Measurements from ENCODE around the gene RAB11FIP3.
A peak's percentile ranks its signal among the peaks of the same experiment; 100 is the strongest.

RAB11FIP3 gene

DNA sequence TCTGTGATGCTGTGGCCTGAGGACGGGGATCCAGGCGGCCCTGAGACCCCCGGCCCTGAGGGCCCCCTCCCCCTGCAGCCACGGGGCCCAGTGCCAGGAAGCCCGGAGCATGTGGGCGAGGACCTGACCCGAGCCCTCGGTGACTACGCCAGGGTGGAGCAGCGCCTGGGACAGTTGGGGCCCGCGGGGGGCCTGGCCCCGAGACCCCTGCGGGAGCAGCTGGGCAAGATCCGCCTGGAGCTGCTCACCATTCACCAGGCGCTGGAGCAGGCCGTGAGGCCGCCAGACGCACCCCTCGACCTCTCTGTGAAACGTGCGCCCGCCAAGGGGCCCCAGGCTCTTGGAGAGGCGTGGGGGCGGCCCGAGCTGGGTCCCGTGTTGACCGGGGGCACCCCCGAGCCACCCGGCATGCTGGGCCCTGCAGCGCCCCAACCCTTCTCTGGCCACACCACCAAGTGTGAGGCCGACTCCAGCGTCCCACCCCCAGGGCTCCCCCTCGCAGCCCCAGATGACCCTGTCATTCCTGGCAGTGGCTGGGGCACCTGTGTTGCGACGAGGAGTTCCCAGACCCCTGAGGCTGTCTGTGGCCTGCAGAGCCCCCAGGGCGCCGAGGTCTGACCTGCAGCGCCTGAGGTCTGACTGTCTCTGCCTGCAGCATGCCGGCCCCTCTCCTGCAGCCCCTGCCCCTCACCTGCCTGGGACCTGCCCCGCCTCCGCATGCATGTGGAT lies 139.4 kb downstream of the RAB11FIP3 start:
- no peak overlapping the region for H3K4me3 ChIP-seq (ENCODE audit: low read depth, low read length)

DNA sequence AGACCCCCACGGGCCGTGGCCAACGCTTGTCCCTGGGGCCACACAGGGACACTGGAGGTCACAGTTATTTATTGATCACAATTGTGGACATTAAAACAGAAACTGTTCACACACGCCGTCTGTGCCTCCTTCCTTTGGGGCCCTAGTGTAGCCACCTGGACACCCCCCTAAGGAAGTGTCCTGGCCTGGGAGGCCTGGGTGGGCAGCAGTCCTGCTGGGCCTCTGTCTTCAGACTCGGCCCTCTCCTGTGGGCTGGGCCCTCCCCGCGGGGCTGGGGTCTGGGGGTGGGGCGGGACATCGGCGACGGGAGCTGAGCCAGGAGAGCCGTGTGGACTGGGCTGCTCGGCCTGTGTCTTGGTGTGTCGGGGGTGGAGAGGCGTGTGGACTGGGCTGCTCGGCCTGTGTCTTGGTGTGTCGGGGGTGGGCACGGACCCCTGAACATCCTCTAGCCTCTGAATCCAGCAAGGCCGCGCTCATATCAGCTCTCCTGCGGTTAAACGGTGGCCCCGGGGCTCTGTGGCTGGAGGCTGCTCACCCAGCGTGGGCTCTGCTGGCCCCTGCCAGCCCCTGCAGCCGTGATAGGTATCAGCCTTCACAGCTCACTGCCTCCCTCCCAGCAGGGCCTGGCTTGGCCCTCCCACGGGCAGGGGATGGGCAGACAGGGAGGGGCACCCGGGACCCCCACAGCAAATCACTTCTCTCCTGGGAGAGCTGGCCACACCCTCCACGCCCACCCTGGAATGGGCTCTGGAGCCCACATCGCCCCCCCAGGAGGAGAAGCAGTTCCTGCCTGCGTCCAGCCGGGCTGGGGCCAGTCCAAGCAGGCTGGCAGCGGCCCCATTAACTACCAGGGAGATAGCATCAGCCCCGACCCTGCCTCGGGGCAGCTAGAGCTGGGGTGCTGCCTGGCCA lies 140.2 kb downstream of the RAB11FIP3 start:
- H3K4me3 ChIP-seq (ENCODE audit: low read depth, low read length), result no peak overlapping the region

DNA sequence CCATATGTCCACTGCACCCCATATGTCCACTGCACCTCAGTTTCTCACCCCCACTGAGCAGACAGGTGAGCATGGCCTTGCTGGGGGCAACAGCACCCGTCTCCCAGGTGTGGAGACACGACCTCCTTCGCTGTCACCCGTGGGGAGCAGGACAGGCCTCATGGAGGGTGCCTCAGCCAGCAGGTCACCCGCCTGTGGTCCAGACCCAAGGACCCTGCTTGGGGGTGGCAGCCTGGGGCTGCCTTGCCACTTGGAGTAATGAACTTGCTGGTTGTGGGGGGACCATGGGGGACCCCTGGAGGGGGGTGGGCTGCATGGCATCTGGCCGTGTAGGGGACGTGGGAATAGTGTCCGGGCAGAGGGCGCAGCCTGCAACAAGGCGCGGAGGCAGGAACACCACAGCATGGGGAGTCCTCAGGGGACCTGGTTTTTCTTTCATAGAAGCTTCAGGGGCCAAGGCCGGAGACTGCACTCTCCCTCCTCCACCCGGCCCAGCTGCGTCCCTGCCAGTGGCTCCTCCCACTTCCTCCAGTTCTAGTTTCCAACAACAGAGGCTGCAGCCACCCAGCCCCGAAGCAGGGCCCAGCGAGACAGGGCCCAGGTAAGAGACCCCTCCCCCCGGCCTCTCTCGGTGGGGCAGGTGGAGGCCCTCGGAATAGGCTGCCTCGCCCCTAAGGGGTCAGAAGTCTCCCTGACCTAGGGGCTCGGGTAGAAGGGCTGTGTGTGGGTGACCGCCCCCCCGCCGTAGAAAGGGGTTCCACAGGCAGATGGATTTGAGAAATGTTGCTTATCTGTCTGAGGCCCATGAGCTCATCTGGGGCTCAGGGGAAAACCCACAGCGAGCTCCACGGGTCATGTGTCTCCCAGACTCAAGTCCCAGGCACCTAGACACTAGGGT lies 141.3 kb downstream of the RAB11FIP3 start, which contains the start of gene NHLRC4:
Gene NHLRC4 (plus strand): TSS at position 531 of the 898 bp plus-strand sequence. CDS start 1,043 bp downstream, outside the sequence.
- H3K4me3 ChIP-seq (ENCODE audit: low read depth, low read length), result no peak within 1 kb of the TSS

DNA sequence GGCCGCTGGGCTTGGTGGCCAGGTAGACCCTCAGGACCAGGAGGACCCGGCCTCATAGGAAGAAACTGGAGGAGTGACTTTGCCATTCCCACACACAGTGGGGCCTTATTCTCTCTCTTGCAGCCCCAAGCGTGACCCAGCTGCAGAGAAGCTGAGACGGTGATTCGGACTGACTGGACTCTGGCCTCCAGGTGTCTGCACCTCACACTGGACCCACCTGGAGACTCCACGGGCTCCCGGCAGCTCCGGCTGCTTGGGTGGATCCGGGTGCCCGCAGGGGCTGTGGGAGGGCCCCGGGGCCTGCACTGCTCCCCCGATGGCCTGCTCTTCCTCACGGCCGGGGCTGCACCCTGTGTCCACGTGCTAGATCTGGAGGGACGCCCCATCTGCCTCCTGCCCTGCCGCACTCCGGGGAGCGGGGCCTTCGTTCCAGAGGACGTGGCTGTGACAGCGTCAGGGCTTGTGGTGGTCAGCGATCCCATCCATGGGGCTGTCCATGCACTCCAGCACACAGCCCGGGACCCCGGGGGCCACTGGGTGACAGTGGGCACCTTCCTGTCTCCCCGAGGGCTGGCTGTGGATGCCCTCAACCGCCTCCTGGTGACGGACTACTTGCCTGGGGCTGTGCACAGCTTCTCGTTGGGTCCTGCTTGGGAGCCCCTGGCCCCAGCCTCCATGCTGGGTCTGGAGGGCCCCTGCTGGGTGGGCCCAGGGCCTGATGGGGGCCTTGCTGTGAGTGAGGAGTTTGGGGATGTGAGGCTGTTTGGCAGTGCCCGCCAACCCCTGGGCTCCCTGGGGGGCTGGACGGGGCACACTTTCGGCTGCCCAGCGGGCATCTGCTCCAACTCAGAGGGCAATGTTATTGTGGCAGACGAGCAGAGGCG lies 142.2 kb downstream of the RAB11FIP3 start:
- no peak overlapping the region for H3K4me3 ChIP-seq (ENCODE audit: low read depth, low read length)

DNA sequence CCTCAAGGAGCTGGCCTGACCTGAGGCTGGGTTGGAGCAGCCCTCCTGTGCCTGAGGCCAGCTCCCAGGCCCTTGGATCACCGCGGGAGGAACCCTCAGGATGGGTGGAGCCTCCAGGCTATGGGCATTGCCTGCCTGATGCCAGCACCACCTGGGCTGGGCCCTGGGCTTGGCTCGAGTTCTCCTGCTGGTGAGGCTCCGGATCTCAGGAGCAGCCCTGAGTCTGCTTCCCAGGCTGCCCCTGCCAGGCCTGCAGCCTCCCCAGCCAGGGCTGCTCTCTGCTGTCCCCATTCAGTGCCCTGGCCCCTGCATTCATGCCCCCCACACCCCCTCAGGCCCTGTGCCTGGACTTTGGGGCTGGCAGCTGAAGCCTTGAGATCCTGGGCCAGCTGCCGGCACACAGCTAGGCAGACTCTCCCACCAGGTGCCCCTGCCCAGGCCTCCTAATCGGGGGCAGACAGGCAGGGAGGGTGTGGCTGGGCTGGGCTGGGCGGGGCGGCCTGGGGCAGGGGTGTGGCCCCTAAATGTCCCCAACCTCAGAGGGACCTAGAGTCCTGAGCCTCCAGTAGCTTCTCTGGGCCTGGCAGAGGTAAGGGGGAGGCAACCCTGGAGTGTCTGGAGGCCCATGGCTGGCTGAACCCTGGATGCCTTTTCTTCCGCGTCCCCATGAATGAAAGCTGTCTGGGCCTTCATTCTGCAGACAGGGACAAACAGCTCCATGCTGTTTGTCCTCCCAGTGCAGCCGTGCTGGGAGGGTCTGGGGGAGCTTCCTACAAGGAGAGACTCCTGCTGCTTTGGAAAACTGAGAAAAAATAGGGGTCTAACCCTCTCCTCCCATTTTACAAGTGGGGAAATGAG lies 143.2 kb downstream of the RAB11FIP3 start:
- no peak overlapping the region for H3K4me3 ChIP-seq (ENCODE audit: low read depth, low read length)

DNA sequence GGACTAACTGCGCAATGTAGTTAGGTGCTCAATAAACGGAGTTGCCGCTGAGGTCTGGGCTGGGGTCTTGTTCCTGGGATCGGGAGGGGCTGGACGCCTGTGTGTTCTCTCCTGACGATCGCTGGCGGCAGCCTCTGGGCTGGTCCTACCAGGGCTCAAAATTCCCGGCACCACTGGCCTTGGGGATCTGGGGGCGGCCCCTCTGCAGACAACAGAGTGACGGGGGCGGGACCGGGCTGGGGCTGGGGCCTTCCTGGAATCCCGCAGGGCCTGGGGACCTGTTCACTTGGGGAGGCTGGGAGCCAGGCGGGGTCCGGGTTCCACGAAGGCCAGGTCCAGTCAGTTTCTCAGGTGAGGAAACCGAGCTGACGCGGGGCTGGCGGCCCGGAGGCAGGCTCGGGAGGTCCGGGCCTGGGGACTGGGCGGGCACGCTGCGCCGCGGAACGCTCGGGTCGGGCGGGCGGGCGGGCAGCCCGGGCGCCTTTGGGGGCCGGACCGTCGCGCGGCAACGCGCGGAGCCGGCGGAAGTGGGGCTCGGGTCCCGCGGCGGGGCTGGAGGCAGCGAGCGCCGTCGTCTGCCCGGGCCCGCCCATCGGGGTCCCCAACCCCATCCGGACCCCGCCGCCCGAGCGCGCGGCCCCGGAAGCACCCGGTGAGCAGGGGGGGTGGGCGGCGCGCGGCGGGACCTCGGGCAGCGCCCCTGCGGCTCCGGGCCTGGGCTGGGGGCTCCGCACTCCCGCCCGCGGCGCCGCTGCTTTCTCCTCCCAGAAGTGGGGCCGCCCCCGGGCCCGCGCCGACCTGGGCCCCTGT lies 144.2 kb downstream of the RAB11FIP3 start, which contains the start of gene PIGQ:
Gene PIGQ (plus strand): TSS at position 524 of the 810 bp plus-strand sequence. CDS start 4,107 bp downstream, outside the sequence.
- H3K4me3 ChIP-seq (ENCODE audit: low read depth, low read length), result peak within 1 kb of the TSS; percentile 78

All from iPS-11a (cell line).